Ishikawa (cell line): ENCODE results near the gene QRSL1.

ENCODE experiments used
- CEBPB ChIP-seq: IDR thresholded peaks from 2 replicates; pipeline ENCODE4 v1.6.1; 2012
- CREB1 ChIP-seq: IDR thresholded peaks from 2 replicates; pipeline ENCODE4 v1.6.1; 2012; ENCODE audit warnings: low read depth
- EP300 ChIP-seq: IDR thresholded peaks from 2 replicates; pipeline ENCODE4 v1.6.1; 2012; ENCODE audit warnings: borderline replicate concordance
- FOXM1 ChIP-seq: IDR thresholded peaks from 2 replicates; pipeline ENCODE4 v1.6.1; 2012; ENCODE audit warnings: low read depth, borderline replicate concordance
- NFIC ChIP-seq: IDR thresholded peaks from 2 replicates; pipeline ENCODE4 v1.6.1; 2012
- RAD21 ChIP-seq: IDR thresholded peaks from 2 replicates; pipeline ENCODE4 v1.6.1; 2012; ENCODE audit warnings: low read depth
- TEAD4 ChIP-seq: IDR thresholded peaks from 2 replicates; pipeline ENCODE4 v1.6.1; 2012
- YY1 ChIP-seq: IDR thresholded peaks from 2 replicates; pipeline ENCODE4 v1.6.1; 2012; ENCODE audit warnings: low read depth
- TF ChIP-seq, protein P1 (sequence below): IDR thresholded peaks from 2 replicates; pipeline ENCODE4 v1.6.1; 2012; ENCODE audit warnings: low read depth, mild to moderate bottlenecking

DNA sequence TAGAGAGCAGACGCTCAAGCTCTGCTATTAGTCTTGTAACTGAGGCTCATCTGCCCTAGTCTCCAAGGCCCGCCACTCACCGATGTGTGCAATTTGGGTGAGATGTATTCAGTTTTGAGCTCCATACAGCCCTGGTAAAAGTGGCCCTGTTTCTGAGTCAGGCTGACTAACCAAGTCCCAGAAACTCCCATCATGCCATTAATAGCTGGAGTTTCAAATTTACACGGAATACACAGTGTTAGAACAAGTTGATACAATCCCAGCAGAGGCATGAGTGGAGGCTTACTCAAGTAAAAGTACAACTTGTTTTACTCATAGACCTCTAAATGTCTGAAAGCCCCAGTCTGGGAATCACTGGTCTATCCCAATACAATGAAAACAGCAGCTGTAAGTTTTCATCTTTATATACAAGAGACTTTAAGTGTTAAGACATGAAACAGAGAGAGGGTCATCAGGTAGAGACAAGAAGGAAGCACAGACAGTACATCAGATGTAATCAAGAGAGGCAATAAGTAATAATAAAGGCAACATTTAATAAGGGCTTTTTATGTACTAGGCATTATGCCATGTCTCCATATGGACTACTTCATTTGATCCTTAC is 42.5 kb upstream of the QRSL1 start:
- TF ChIP-seq YY1 (no peak), TEAD4 (no peak), CREB1 (no peak), FOXM1 (no peak), CEBPB (no peak), EP300 (no peak), RAD21 (no peak), NFIC (no peak)
- TF ChIP-seq, protein P1, sequence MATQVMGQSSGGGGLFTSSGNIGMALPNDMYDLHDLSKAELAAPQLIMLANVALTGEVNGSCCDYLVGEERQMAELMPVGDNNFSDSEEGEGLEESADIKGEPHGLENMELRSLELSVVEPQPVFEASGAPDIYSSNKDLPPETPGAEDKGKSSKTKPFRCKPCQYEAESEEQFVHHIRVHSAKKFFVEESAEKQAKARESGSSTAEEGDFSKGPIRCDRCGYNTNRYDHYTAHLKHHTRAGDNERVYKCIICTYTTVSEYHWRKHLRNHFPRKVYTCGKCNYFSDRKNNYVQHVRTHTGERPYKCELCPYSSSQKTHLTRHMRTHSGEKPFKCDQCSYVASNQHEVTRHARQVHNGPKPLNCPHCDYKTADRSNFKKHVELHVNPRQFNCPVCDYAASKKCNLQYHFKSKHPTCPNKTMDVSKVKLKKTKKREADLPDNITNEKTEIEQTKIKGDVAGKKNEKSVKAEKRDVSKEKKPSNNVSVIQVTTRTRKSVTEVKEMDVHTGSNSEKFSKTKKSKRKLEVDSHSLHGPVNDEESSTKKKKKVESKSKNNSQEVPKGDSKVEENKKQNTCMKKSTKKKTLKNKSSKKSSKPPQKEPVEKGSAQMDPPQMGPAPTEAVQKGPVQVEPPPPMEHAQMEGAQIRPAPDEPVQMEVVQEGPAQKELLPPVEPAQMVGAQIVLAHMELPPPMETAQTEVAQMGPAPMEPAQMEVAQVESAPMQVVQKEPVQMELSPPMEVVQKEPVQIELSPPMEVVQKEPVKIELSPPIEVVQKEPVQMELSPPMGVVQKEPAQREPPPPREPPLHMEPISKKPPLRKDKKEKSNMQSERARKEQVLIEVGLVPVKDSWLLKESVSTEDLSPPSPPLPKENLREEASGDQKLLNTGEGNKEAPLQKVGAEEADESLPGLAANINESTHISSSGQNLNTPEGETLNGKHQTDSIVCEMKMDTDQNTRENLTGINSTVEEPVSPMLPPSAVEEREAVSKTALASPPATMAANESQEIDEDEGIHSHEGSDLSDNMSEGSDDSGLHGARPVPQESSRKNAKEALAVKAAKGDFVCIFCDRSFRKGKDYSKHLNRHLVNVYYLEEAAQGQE = no peak
